Pons (tissue), 1 donor: ENCODE results near the gene C6.
"Not testable (repeated sequence)": the region's sequence is repeated elsewhere in the genome, so short reads cannot be mapped to it uniquely, and the experiment has no call there.

Source experiments
- DNase-seq: peaks from one replicate; pipeline ENCODE4 v3.0.0-alpha.2; 2016; ENCODE audit warnings: low spot score

The C6 gene

DNA sequence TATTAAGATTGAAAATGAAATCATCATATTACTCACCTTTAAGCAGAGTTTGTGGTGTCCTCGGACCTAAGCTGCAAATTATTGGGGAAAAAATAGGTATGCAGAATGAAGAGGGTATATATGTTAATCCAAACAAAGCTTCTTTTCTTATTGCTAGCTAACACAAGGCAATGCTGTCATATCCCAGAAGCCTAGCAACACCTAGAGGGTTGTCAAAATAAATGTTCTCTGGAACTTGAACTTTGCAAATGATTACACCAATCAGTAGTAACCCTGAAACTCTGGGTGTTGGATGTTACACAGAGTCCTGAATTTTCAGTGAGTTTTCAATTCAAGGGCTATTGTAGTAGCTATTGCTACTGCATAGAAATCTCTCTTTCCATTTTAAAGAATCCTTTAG, at the start of gene C6:
Gene C6, minus strand, starts transcription at position 193 of the 400 bp plus-strand sequence. CDS start 10,302 bp downstream, outside the sequence.
- no peak for DNase-seq

DNA sequence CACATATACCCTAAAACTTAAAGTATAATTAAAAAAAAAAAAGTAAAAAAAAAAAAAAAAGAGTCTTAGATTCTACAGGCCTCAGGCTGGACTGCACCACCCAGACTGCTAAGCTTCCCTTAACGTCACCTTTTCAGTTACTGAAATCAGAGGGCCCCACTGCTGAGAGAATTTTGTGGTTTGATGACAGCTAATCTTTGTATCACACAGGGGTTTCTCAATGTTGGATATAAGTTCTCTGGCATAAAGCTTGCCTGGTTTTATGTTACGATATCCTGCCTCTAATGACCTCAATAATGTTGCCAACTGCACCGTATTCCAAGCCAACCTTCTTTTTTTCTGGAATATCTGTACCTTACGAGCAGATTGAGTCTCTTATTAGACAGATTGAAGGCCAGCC, 43.1 kb upstream of the C6 start:
- no peak for DNase-seq

DNA sequence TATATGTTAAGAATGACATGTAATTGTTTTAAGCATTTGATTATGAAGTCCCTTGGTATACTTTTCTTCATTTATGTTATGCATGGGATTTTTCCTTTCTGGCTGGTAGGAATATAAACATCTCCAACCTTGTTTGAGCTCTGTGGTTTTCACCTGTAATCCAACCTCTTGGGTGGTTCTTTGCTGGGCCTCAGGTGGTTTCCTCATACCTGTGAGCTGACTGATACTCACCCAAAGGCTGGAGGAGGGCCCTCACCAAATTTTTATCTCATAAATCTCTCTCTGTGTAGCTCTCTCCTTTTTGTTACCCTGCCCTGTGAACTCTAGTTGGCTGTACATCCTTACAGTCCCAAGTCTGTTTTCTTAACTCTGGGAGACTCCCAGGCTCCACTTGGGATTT, 39.8 kb upstream of the C6 start:
- no peak for DNase-seq

DNA sequence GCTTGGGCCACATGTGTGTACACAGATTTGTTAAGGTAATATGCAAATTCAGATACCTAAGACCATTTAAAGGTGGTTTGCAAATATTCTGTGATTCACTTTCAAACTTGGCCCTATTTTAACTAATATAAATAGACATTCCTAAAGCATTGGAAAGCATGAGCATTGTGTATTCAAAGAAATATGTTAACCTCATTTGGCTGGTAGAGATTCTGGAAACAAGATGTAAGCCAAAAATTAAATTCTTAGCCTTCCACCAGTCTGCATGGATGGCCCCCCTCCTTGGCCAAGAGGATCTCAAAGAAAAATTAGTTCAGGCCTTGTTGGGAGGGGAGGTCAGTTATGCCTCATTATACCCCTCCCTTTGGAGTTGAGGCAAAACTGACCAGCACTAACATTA, 38.7 kb upstream of the C6 start:
- no peak for DNase-seq

DNA sequence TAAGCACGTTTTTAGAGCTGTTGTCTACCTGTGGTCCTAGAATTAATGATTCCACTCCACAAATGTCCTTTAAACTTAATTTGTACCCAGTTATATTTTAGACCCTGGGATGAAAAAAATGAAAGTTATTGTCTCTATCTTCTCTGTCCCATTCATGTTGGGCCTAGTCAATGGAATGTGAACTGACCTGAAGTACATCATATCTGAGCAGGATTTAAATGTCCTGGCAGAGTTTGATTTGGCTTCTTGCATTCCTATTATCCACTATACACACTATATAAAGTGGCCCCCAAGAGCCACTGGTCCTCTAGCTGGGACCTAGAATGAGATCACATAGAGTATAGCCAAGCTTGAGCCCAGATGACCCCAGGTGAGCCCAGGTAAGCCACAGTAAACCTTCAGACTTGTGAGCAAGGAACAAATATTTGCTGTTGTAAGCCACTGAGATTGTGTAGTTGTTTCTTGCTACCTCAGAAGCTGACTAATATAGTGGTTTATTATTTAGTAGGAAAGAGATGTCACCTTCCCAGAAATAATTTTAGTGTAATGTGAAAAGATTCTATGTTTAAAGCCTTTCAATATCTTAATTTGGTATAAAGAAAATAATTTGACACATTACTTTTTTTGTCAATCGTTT, 37.1 kb upstream of the C6 start:
- no peak for DNase-seq

DNA sequence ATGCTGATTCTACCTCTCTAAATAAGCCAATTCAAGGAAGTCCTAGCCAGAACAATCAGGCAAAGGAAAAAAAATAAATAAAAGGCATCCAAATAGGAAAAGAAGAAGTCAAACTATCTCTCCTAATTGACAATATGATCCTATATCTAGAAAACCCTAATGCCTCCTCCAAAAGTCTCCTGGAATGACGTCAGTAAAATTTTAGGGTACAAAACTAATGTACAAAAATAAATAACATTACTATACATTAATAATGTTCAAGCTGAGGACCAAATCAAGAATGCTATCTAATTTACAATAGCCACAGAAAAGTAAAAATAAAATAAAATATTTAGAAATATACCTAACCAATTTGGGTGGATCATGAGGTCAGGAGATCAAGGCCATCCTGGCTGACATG, 33.8 kb upstream of the C6 start:
- no peak for DNase-seq

DNA sequence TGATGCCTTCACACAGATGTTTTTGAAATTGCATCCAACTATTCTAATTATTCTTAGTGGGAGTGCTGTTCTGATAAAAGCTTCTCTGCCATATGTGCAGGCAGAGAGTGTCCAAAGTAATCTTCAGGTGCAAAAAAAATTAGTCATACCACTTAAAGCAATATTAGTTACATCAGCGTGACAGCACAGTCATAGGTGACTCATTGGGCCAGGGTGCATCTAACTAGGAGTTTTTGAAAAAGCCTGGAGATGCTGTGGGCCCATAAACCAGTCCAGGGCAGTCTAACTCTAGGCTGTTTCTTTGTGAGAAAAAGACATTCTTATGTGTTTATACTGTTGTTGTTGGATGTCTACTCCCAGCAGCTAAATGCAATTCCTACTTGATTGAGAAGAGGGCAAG, 33.0 kb upstream of the C6 start:
- peak; percentile 8 for DNase-seq

DNA sequence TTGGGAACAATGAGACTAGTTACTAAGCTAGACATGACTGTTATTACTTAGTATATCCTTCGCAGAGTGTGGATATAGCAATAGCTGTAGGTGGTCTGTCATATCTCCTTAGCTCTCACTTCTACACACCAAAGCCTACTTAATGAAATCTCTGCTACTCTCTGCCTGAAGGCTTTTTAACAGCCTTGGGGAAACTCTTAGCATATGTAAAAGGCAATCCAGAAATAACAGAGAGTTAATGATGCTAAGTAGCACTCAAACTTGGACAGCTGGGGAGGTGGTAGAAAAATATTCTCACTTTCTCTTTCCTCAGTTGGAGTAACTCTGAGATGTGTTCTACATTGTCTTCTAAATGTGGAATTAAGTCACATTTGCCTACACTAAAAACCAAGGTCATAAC, 30.2 kb upstream of the C6 start:
- no peak for DNase-seq

DNA sequence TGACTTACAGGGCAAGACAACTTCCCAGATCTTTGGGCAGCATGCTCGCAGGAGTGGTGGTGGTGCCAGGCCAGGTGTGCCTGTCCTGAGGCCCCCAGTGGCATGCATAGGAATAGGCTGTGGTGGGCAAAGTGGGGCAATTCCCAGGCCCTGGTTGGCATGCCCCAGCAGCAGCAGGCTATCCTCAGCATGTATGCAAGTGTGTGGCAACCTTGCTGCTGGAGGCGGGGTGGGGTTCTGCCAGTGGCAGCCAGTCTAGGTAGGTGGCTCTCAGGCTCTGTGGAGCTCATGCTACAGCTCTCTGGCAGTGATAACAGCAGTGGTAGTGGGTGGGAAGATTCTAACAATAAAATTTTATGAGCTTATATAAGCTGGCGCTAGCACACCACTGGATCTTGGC, 27.7 kb upstream of the C6 start:
- DNase-seq = no peak

DNA sequence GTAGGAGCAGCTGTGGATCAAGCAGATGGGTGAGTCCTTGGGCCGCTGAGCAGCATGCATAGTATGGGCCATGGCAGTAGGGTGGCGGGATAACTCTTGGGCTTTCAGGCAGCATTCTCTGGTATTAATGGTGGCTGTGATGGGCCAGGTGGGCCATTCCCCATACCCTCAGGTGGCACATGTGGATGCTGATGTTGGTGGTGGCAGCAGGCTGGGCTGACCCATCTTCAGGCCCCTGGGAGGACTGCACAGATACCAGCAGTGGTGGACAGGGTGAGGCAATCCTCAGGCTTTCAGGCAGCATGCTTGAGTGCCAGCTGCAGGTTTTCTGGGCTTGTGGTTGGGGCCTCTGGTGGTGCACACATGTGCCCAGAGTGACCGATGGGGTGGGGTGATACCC, 27.1 kb upstream of the C6 start:
- no peak for DNase-seq

DNA sequence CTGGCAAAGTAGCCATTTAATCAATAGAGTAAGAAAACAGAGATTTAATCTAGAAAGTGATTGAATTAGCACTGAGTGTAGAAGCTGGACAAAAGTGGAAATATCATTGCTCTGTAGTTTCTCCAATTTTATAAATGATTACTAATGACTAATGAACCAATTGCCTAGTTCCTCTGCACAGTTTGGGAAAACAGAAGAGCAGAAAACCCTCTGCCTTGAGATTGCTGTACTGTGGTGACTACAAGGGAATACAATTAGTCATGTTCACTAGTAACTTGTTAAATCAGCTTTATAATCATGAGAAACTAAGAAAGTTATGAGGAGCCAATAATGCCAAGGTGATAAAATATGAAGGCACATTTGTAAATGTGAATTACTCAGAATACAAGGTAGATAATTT, 21.1 kb upstream of the C6 start:
- no peak for DNase-seq

DNA sequence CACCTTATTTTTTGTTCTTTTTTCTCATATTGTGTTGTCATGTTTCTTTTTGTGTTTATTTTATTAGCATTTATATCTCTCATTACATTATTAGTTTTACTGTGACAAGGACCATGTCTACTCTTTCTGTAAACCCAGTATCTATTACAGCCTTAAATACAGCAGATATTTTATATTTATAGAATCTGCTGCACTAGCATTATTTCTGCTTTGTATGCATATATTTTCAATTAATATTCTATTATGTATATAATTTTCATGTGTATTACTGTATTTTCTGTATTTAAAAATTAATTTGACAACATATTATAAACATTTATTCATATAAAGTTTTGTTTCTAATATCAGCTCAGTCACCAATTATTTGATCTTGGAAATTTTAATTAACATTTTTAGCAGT, 19.5 kb upstream of the C6 start:
- no peak for DNase-seq

DNA sequence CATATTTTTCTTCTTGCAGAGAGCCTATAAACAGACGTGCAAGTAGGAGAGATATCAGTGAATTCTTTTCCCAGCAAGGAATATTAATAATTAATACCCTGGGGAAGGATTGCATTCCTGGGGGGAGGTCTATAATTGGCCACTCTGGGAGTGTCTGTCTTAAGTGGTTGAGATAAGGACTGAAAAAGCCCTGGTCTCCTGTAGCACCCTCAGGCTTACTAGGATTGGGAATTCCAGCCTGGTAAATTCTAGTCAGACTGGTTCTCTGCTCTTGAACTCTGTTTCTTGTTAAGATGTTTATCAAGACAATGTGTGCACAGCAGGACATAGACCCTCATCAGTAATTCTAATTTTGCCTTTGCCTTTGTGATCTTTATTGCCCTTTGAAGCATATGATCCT, 16.9 kb upstream of the C6 start:
- DNase-seq = not testable (repeated sequence)

DNA sequence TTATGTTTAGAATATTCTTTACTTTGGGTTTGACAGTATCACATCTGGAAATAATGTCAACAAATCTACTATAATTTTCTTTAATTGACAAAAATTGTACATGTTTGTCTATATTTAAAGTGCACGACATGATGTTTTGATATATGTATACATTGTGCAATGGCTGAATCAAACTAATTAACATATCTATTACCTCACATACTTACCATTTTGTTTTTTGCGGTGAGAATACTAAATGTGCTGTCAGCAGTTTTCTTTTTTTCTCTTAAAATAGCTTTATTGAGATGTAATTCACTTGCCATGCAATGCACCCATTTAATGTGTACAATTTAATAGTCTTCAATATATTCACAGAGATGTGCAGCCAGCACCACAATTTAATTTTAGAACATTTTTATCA, 10.6 kb upstream of the C6 start:
- no peak for DNase-seq

DNA sequence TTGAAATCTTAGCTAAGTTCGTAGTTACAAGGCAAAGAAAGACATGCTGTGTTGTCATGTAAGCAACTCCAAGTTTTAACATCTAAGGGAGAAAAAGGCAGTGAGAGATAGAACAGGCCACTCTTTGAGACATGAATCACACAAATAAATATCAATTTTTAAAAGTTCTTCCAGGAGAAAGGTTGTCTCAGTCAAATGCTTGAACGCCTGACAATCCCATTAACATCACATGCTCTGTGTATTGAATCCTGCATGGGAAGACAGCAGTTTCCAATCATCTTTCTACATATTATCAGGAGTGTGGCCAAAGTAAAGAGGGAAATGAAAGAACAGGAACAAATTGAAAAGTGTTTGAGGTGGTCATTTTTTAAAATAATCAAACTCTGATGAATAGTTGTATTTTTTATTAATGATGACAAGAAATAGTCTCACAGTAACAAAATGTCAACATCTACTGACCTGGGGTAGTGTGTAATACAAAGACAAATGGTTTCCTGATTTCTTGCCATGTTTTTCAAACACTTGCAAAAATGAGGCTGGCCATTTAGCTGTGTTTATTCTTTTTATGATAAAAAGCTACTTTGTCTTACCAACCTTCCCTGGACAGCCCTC, 6.4 kb upstream of the C6 start:
- DNase-seq = peak; percentile 12

DNA sequence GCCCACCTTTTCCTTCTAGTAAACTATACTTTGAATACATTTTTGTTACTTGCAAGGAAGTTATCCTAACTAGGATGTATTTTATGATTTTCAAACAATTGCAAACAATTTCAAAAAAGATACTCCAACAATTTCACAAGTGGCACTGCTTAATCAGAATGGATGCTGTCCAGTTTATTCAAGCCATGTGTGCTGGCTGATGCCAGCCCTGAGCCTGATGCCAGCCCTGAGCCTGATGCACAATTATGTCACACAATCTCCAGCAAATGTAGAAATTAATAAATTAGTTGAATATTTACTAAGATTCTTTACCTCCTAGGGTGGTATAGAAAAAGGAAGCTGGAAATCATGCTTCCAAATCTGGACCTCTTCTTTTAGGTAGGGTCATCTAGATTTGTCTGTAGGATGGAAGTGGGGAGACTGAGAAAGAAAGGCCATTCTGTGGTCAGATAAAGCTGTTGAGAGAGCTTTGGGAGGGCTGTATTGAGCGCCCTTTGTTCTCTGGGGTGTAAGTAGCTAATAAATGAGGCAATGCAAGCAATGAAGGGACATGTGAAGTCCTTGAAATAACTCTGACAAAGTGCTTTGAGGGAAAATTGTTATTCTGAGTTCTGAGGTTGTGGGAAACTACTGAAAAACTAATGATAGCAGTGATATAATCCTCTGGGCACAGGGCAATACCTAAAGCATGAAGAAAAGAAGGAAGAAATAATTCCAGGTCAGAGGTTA, 5.8 kb upstream of the C6 start:
- DNase-seq = no peak

DNA sequence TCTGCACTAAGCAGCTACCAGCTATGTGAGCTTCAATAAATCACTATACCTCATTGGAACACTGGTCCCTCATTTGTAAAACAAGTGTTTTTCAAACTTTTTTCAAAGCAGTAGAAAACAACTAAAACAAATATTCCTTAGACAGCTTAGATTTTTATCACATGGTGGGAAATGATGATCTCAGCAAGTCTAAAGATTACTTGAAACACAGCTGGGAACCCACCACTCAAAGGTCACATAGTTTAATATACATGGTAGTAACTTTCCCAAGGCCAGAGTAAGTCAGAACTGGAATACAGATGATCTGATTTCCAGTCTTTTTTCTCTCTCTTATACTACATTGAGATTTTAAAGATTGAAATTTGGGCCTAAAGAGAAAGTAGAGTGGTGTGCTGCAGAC, 850 bp upstream of the C6 start:
- DNase-seq = no peak

DNA sequence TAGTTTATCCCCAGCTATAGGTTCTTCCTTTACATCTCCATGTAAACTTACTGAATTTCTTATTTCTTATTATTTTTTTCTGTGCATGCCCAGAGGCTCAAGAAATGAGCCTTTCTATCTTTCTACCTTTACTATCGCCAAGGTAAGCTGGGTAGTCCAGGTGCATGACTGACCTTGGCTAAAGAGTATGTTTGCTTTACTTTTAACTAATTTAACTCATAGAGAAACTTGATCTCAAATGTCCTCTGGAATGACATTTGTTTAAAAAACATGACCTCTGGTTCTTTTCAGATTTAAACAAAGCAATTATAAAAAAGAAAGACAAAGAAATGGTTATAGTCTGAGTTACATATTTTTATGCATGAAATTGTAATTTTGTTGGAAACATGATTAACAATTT, 397 bp downstream of the C6 start:
- no peak for DNase-seq

DNA sequence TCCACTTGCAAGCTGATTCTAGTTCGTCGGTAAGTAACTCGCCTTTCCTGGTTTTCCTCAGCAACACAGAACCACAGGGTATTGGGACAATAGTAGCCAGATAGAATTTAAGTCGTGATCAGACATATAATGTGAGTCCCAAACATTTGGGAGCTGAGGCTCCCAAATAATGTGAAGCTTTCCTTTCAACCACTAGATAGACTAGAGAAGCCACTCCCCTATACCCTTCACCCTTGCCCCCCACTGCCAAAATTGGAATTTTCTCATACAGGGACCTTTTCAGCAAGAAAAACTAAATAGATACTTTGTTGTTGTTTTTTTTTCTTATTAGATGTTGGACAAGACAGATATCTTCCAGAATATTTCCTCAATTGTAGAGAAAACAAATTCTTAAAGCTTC, 1.9 kb downstream of the C6 start:
- no peak for DNase-seq

DNA sequence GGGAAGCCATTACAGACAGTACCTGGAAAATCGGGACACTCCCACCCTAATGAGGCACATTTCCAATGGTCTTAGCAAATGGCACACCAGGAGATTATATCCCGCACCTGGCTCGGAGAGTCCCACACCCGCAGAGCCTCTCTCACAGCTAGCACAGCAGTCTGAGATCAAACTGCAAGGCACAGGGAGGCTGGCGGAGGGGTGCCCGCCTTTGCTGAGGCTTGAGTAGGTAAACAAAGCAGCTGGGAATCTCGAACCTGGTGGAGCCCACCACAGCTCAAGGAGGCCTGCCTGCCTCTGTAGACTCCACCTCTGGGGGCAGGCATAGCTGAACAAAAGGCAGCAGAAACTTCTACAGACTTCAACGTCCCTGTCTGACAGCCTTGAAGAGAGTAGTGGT, 7.9 kb downstream of the C6 start:
- DNase-seq = not testable (repeated sequence)

DNA sequence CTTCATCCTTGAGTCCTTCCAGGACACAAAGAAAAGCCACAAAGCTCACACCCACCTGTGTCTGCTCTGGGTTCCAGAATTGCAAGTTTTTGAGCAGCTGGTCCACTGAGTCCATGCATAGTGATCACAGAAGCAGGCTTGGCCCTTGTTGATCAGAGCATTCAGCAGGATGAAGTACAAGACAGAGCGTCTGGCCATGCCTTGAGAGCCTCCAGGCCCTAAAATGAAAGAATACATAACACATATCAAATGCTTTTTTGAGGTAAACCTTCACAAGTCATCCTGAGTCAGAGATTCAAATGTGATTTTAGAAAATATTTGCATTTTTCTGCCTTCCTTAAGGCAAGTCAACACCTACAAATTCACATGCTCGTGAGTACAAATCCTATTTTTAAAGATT, 10.3 kb downstream of the C6 start:
- DNase-seq = no peak

DNA sequence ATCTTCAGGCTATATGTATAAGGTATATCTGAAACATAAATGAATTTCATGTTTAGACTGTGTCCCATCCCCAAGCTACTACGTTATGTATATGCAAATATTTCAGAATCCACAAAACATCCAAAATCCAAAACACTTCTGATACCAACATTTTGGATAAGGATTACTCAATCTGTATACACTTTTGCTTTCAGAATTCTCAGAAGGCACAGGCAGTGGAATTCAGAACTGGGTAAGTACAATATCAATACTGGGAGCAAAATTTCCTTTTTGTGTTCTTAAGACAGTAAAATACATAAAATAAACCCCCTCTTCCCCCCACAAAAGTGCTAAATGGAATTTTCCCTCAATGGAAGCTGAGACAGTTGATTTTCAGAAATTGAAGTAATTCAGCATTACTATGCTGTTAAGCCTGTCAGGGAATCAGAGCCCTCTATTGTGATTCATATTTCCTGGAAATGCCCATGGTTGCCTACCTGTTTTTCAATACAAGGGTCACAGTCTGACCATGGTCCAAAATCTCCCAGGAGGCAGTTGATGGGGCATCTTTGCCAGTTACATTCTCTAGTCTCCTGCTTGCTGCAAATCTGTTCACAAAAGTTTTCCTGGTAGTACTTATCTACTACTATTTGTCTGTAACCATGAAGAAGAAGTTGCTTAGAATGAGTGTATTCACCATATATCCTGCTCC, 12.1 kb downstream of the C6 start:
- no peak for DNase-seq

DNA sequence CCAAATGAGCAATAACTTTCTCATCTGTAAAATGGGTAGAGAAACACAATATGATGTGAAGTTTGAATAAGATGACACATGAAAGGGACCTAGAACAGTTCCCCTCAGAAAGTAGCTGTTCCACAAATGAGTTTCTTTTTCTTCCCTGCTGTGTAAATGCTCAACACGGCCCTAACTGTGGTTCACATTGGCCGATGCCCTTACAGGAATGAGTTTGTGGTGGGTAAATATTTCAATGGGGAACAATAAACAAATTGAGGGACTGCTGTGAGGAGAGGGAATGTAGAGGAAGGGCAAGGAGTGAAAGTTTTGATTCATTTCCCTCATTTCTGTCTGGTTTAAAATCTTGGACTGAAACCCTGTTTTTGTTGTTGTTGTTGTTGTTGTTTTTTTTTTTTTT, 12.8 kb downstream of the C6 start:
- DNase-seq = no peak
